GM12878 (cell line): ENCODE results near the gene ZBED2.

Experiments used
- EZH2 ChIP-seq: IDR thresholded peaks from 2 replicates; pipeline ENCODE4 v1.6.1; 2012; ENCODE audit warnings: low read depth, mild to moderate bottlenecking, control low read depth, inconsistent platforms, low read length, borderline replicate concordance; ENCODE audit not compliant: control insufficient read depth
- TARDBP ChIP-seq: IDR thresholded peaks from 2 replicates; pipeline ENCODE4 v1.6.1; 2016; ENCODE audit warnings: borderline replicate concordance

- TF ChIP-seq EZH2 (no peak), TARDBP (no peak)
Measured at GRCh38 chr3:111610189-111610588, 15.0 kb upstream of the ZBED2 start.
